H1 (cell line): ENCODE measurements around the gene WNK2. TPM values are rescaled to one million over a fixed set of nuclear protein-coding genes. Genes with fewer than 3 reads are reported as not detected.

Experiments
- CTCF ChIA-PET: fragments of 300-600 bp; sonication (Branson Sonifier 250); formaldehyde crosslinking; loops from one replicate; lab custom pipeline; 2021; ENCODE audit not compliant: partially characterized antibody; lab: Charles Lee
- POLR2A ChIA-PET: fragments of 300-600 bp; sonication (Branson Sonifier 250); formaldehyde crosslinking; loops from one replicate; lab custom pipeline; 2021; ENCODE audit warnings: inconsistent platforms; ENCODE audit not compliant: partially characterized antibody; lab: Charles Lee
- DNase-seq, 2 experiments: peaks; one replicate each; pipeline versions ENCODE4 v3.0.0 to v3.0.0-alpha.2; 2010 to 2022; ENCODE audit warnings: low spot score in 2 of 2, low read depth in 1 of 2, mixed read lengths in 1 of 2
- FAIRE-seq: peaks from 2 replicates; lab custom pipeline; 2011; peaks lifted over from hg19 to GRCh38; lab: Jason Lieb, UNC
- H2AFZ ChIP-seq: 2 replicates; pipeline ENCODE4 v1.8.1; 2012; ENCODE audit warnings: low read length, inconsistent platforms
- H2AK5ac ChIP-seq: 2 replicates; pipeline ENCODE4 v1.6.1; 2013; ENCODE audit warnings: low read depth, low read length
- H2BK120ac ChIP-seq: replicated peaks from 2 replicates; pipeline ENCODE3; 2013; ENCODE audit warnings: low read depth, low read length, inconsistent platforms
- H2BK12ac ChIP-seq: 2 replicates; pipeline ENCODE4 v1.6.1; 2013; ENCODE audit warnings: low read depth, low read length
- H2BK15ac ChIP-seq: 2 replicates; pipeline ENCODE4 v1.6.1; 2013; ENCODE audit warnings: low read length
- H2BK20ac ChIP-seq: 2 replicates; pipeline ENCODE4 v1.6.1; 2013; ENCODE audit warnings: low read length
- H2BK5ac ChIP-seq: 2 replicates; pipeline ENCODE4 v1.6.1; 2013; ENCODE audit warnings: low read depth, low read length
- H3K14ac ChIP-seq: 2 replicates; pipeline ENCODE4 v1.6.1; 2013; ENCODE audit warnings: inconsistent platforms; ENCODE audit not compliant: insufficient read length
- H3K18ac ChIP-seq: 2 replicates; pipeline ENCODE4 v1.6.1; 2013; ENCODE audit warnings: low read length; ENCODE audit errors: extremely low read depth
- H3K23ac ChIP-seq: 2 replicates; pipeline ENCODE4 v1.6.1; 2013; ENCODE audit warnings: inconsistent platforms; ENCODE audit not compliant: insufficient read length
- H3K23me2 ChIP-seq: 2 replicates; pipeline ENCODE4 v1.6.1; 2013; ENCODE audit warnings: low read depth, low read length
- H3K27ac ChIP-seq: 2 replicates; pipeline ENCODE4 v1.6.1; 2011; ENCODE audit warnings: low read depth, low read length, inconsistent platforms
- H3K27me3 ChIP-seq, 4 experiments: replicated peaks in 1 of 4; 1 replicate in 1 of 4; 2 replicates in 3 of 4; pipeline versions ENCODE4 v1.6.1 to v1.8.1; 2011 to 2013; ENCODE audit warnings: low read length in 3 of 4, mild to moderate bottlenecking in 3 of 4, inconsistent platforms in 2 of 4, mixed read lengths in 2 of 4, moderate library complexity in 1 of 4; ENCODE audit not compliant: control insufficient read depth in 3 of 4, insufficient read depth in 3 of 4; ENCODE audit errors: extremely low read depth in 1 of 4
- H3K36me3 ChIP-seq, 4 experiments: 2 replicates each; pipeline versions ENCODE4 v1.6.1 to v1.8.1; 2011 to 2013; ENCODE audit warnings: mild to moderate bottlenecking in 4 of 4, low read length in 3 of 4, moderate library complexity in 2 of 4, control low read depth in 1 of 4, inconsistent platforms in 1 of 4; ENCODE audit not compliant: insufficient read depth in 4 of 4, control insufficient read depth in 2 of 4
- H3K4ac ChIP-seq: replicated peaks from 2 replicates; pipeline ENCODE3; 2013; ENCODE audit warnings: low read length, low read depth, mixed read lengths, inconsistent platforms; ENCODE audit not compliant: insufficient read length
- H3K4me1 ChIP-seq, 4 experiments: replicated peaks in 1 of 4; 1 replicate in 1 of 4; 2 replicates in 3 of 4; pipeline versions ENCODE4 v1.6.1 to v1.8.1; 2011 to 2013; ENCODE audit warnings: low read length in 3 of 4, inconsistent platforms in 2 of 4, mixed read lengths in 1 of 4; ENCODE audit not compliant: insufficient read depth in 4 of 4, control insufficient read depth in 3 of 4
- H3K4me2 ChIP-seq, 2 experiments: 2 replicates each; pipeline versions ENCODE4 v1.6.1 to v1.8.1; 2011 to 2013; ENCODE audit warnings: low read depth in 2 of 2, low read length in 2 of 2, control low read depth in 1 of 2, inconsistent platforms in 1 of 2, mild to moderate bottlenecking in 1 of 2; ENCODE audit not compliant: insufficient read depth in 1 of 2
- H3K4me3 ChIP-seq, 4 experiments: fragments of 200-600, 300-600 bp in 1 of 4; sonication (generic), shearing (Covaris generic), sonication (Bioruptor Twin) in 1 of 4; 2 replicates each; pipeline versions ENCODE4 v1.5.1 to v1.8.1; 2011 to 2016; ENCODE audit warnings: low read length in 4 of 4, low read depth in 3 of 4, control low read depth in 2 of 4, inconsistent platforms in 2 of 4, mild to moderate bottlenecking in 2 of 4, mixed read lengths in 1 of 4, moderate library complexity in 1 of 4; ENCODE audit not compliant: insufficient read depth in 2 of 4; ENCODE audit errors: extremely low read depth in 1 of 4
- H3K56ac ChIP-seq: replicated peaks from 2 replicates; pipeline ENCODE3; 2013; ENCODE audit warnings: low read depth, mild to moderate bottlenecking, mixed read lengths, low read length, inconsistent platforms; ENCODE audit not compliant: insufficient read length
- H3K79me1 ChIP-seq: 2 replicates; pipeline ENCODE4 v1.6.1; 2013; ENCODE audit warnings: low read depth, low read length, control low read depth
- H3K79me2 ChIP-seq, 2 experiments: 2 replicates each; pipeline versions ENCODE4 v1.6.1 to v1.8.1; 2012 to 2013; ENCODE audit warnings: low read length in 2 of 2, mild to moderate bottlenecking in 2 of 2, inconsistent platforms in 1 of 2; ENCODE audit not compliant: insufficient read depth in 2 of 2, control insufficient read depth in 1 of 2
- H3K9ac ChIP-seq, 4 experiments: replicated peaks in 1 of 4; 1 replicate in 1 of 4; 2 replicates in 3 of 4; pipeline versions ENCODE4 v1.6.1 to v1.8.1; 2011 to 2013; ENCODE audit warnings: low read depth in 3 of 4, low read length in 3 of 4, control low read depth in 2 of 4, mild to moderate bottlenecking in 2 of 4, moderate library complexity in 2 of 4, inconsistent platforms in 1 of 4; ENCODE audit errors: extremely low read depth in 1 of 4
- H3K9me3 ChIP-seq, 2 experiments: 2 replicates each; pipeline versions ENCODE4 v1.6.1 to v1.8.1; 2012 to 2013; ENCODE audit warnings: mild to moderate bottlenecking in 2 of 2, moderate library complexity in 2 of 2, control low read depth in 1 of 2, inconsistent platforms in 1 of 2, low read depth in 1 of 2, low read length in 1 of 2, mixed read lengths in 1 of 2; ENCODE audit not compliant: insufficient read depth in 2 of 2
- H4K20me1 ChIP-seq, 2 experiments: replicated peaks in 1 of 2; 2 replicates each; pipeline versions ENCODE3 to v1.8.1; 2011 to 2013; ENCODE audit warnings: inconsistent platforms in 2 of 2, low read length in 2 of 2, mild to moderate bottlenecking in 1 of 2; ENCODE audit not compliant: insufficient read depth in 2 of 2, control insufficient read depth in 1 of 2
- H4K5ac ChIP-seq: 2 replicates; pipeline ENCODE4 v1.6.1; 2013; ENCODE audit warnings: low read length, low read depth, mixed read lengths, inconsistent platforms; ENCODE audit not compliant: insufficient read length
- H4K8ac ChIP-seq: 2 replicates; pipeline ENCODE4 v1.8.0; 2013; ENCODE audit warnings: mild to moderate bottlenecking, moderate library complexity, low read length, inconsistent platforms; ENCODE audit not compliant: insufficient read depth; ENCODE audit errors: extremely low read depth
- H4K91ac ChIP-seq: replicated peaks from 2 replicates; pipeline ENCODE3; 2013; ENCODE audit warnings: low read length, mixed read lengths, inconsistent platforms; ENCODE audit not compliant: insufficient read length
- WGBS, 2 experiments: shearing (Covaris generic) in 1 of 2; methylation state at CpG; one replicate each; pipeline versions ENCODE4 v1.1.6 to v1.1.7; 2013 to 2015; ENCODE audit warnings: low lambda C conversion rate in 2 of 2, mixed read lengths in 2 of 2, inconsistent platforms in 1 of 2, low coverage in 1 of 2, missing lambda C conversion rate in 1 of 2; ENCODE audit not compliant: insufficient replicate concordance in 2 of 2, insufficient coverage in 1 of 2, insufficient read length in 1 of 2; ENCODE audit errors: extremely low coverage in 1 of 2, missing lambda C conversion rate in 1 of 2; 5-methylcytosine and 5-hydroxymethylcytosine counted together
- polyA plus RNA-seq, 7 experiments: library from polyadenylated mRNA; depleted of rRNA in 3 of 7; stranded (reverse) in 5 of 7; unstranded in 2 of 7; fragments of >200 nt in 5 of 7; fragments of 200-250 nt in 2 of 7; gene quantifications; 1 replicate in 5 of 7; 2 replicates in 1 of 7; 4 replicates in 1 of 7; pipeline versions ENCODE4 v1.2.1 to v1.2.3, GENCODE V29; 2011 to 2013; ENCODE audit warnings: missing spikeins in 2 of 7, mixed read lengths in 2 of 7
- total RNA-seq: library from RNA; stranded (reverse); fragmentation: NEBNext Ultra II Directional; extraction: Animal tissue kit (Norgen Biotek cat#: 25700); gene quantifications from 2 replicates; pipeline ENCODE4 v1.2.1, GENCODE V29; 2021

WNK2 gene
- total and polyA plus RNA-seq, 2 of the 8 experiments (the other 6 are each of a cell fraction or from before 2014, with no cell fraction given), result 12.0 to 87.2 TPM

- peaks cover 2 to 27% (median 14%) of the 10 kb centered on the region in 4 experiments; a peak in 6 of 8 replicates for H3K36me3 ChIP-seq
- H3K4me3 ChIP-seq, result no peak overlapping the region
- no peaks in the 10 kb centered on the region for H3K4me1 ChIP-seq
- no peak overlapping the region for H2BK120ac ChIP-seq
- no peaks in the 10 kb centered on the region for H3K23me2 ChIP-seq
- no peak overlapping the region for H4K91ac ChIP-seq
- no peak overlapping the region for H2AFZ ChIP-seq
- H3K56ac ChIP-seq, result no peak overlapping the region
- no peak for DNase-seq
- H3K18ac ChIP-seq, result no peak overlapping the region
- no peak overlapping the region for H2BK5ac ChIP-seq
- H3K4ac ChIP-seq, result no peak overlapping the region
- no peaks in the 10 kb centered on the region for H3K27me3 ChIP-seq
- no peak overlapping the region for H3K9ac ChIP-seq
- no peak overlapping the region for H2BK15ac ChIP-seq
- no peaks in the 10 kb centered on the region; the same call in 1 of the 2 replicates for H3K79me1 ChIP-seq
- H4K20me1 ChIP-seq, result peaks cover 2 to 4% of the 10 kb centered on the region in 2 experiments
- ChIA-PET POLR2A (no interaction called here), CTCF (interaction anchor here (0.7 to 3.2 kb wide), 2 partner anchors 22 to 39 kb away, joined by 3 to 7 read pairs; no protein-coding TSS in a partner anchor)
- no peak overlapping the region for H2BK12ac ChIP-seq
- FAIRE-seq, result no peak
- H4K8ac ChIP-seq, result no peak overlapping the region
- no peak overlapping the region for H3K4me2 ChIP-seq
- H3K14ac ChIP-seq, result no peak overlapping the region
- H4K5ac ChIP-seq, result no peak overlapping the region
- H3K27ac ChIP-seq, result no peak overlapping the region
- no peaks in the 10 kb centered on the region for H3K9me3 ChIP-seq
- 86% methylated on average over 6 of the region's 6 CpGs; no CpG with 5 or more reads in 1 of the 2 experiments for WGBS, 2 experiments
- no peak overlapping the region for H2AK5ac ChIP-seq
- H3K23ac ChIP-seq, result no peak overlapping the region
- no peak overlapping the region for H2BK20ac ChIP-seq
- H3K79me2 ChIP-seq, result no peaks in the 10 kb centered on the region
These were observed 82.6 kb downstream of the WNK2 start for GRCh38 chr9:93266521-93267001.
